HepG2 (cell line): ENCODE results near the gene CBX2. TPM values are rescaled to one million over a fixed set of nuclear protein-coding genes. Genes with fewer than 3 reads are reported as not detected.

Experiments used
- ATAC-seq: fragments of 200-7000 bp; cut with Tn5 transposase; 3 replicates; pipeline ENCODE4 v1.9.1; 2020; ENCODE audit warnings: mild to moderate bottlenecking, moderate library complexity
- BruUV-seq: library from RNA; stranded (reverse); fragments of 400-500 nt; replicated peaks from 2 replicates; lab custom pipeline; 2021; lab: Mats Ljungman, UMichigan
- CTCF ChIA-PET: fragments of 300-600 bp; formaldehyde crosslinking; extraction: SDS; loops from one replicate; lab custom pipeline; 2021; ENCODE audit warnings: low total read pairs, inconsistent platforms, low intra/inter-chr PET ratio; lab: Yijun Ruan, JAX
- POLR2A ChIA-PET: fragments of 350-600 bp; sonication (Branson Sonifier 250); formaldehyde crosslinking; loops from one replicate; lab custom pipeline; 2020; ENCODE audit warnings: antibody characterized with exemption, inconsistent platforms; lab: Yijun Ruan, JAX
- DNase-seq: peaks from one replicate; pipeline ENCODE4 v3.0.0-alpha.2; 2015; ENCODE audit warnings: low spot score
- FAIRE-seq: peaks from 3 replicates; lab custom pipeline; 2011; peaks lifted over from hg19 to GRCh38; lab: Jason Lieb, UNC
- H2AFZ ChIP-seq: one replicate; pipeline ENCODE4 v1.6.1; 2011; ENCODE audit warnings: low read length, inconsistent platforms
- H3K27ac ChIP-seq: fragments of 300-600 bp; 3 replicates; pipeline ENCODE4 v1.8.0; 2011; ENCODE audit warnings: mixed run types, mild to moderate bottlenecking, mixed read lengths, low read length, inconsistent platforms; ENCODE audit not compliant: insufficient read depth; ENCODE audit errors: extremely low read length
- H3K27me3 ChIP-seq, 2 experiments: fragments of 200-600 bp in 1 of 2; 2 replicates in 1 of 2; 3 replicates in 1 of 2; pipeline versions ENCODE4 v1.6.0 to v1.8.0; 2011; ENCODE audit warnings: low read length in 2 of 2, mild to moderate bottlenecking in 2 of 2, moderate library complexity in 2 of 2, inconsistent platforms in 1 of 2; ENCODE audit not compliant: insufficient read depth in 2 of 2, control insufficient read depth in 1 of 2
- H3K36me3 ChIP-seq, 2 experiments: fragments of 200-600 bp in 1 of 2; replicated peaks in 1 of 2; 2 replicates in 1 of 2; 3 replicates in 1 of 2; pipeline versions ENCODE4 v1.5.1 to v1.8.0; 2011; ENCODE audit warnings: low read length in 2 of 2, inconsistent platforms in 1 of 2; ENCODE audit not compliant: insufficient read depth in 2 of 2, control insufficient read depth in 1 of 2
- H3K4me1 ChIP-seq: 2 replicates; pipeline ENCODE4 v1.5.1; 2012; ENCODE audit warnings: low read length, inconsistent platforms; ENCODE audit not compliant: insufficient read depth
- H3K4me2 ChIP-seq: 2 replicates; pipeline ENCODE4 v1.6.0; 2011; ENCODE audit warnings: low read depth, low read length, inconsistent platforms
- H3K4me3 ChIP-seq, 3 experiments: fragments of 200-600 bp in 1 of 3; sonication (generic), shearing (Covaris generic) in 1 of 3; replicated peaks in 1 of 3; 2 replicates each; pipeline ENCODE4 v1.5.1; 2011 to 2016; ENCODE audit warnings: low read length in 3 of 3, inconsistent platforms in 2 of 3, low read depth in 2 of 3, mild to moderate bottlenecking in 2 of 3, control low read depth in 1 of 3, mixed read lengths in 1 of 3; ENCODE audit not compliant: insufficient read depth in 1 of 3
- H3K79me2 ChIP-seq: one replicate; pipeline ENCODE4 v1.6.1; 2011; ENCODE audit warnings: low read length, inconsistent platforms; ENCODE audit not compliant: insufficient read depth
- H3K9ac ChIP-seq: 2 replicates; pipeline ENCODE4 v1.6.0; 2011; ENCODE audit warnings: mild to moderate bottlenecking, low read depth, low read length, inconsistent platforms; ENCODE audit not compliant: insufficient read depth
- H3K9me3 ChIP-seq: 2 replicates; pipeline ENCODE4 v1.5.1; 2012; ENCODE audit warnings: mild to moderate bottlenecking, low read length
- H4K20me1 ChIP-seq: 2 replicates; pipeline ENCODE4 v1.6.0; 2011; ENCODE audit warnings: inconsistent platforms, mild to moderate bottlenecking, low read length, moderate library complexity; ENCODE audit not compliant: insufficient read depth
- CSRNP2 ChIP-seq: sonication (generic); formaldehyde crosslinking; conservative IDR thresholded peaks from 2 replicates; pipeline ENCODE4 v1.8.0; 2022; ENCODE audit warnings: low read depth, missing genetic modification reagents
- DNMT1 ChIP-seq: sonication (generic); formaldehyde crosslinking; IDR thresholded peaks from 2 replicates; pipeline ENCODE4 v1.5.1; 2020; ENCODE audit warnings: mild to moderate bottlenecking, missing genetic modification reagents
- FOXA1 ChIP-seq, 2 experiments: fragments of 450-650 bp in 1 of 2; sonication (generic) in 1 of 2; formaldehyde crosslinking in 1 of 2; IDR thresholded peaks; 2 replicates each; pipeline versions ENCODE4 v1.4.0 to v1.6.1; 2016 to 2020; ENCODE audit warnings: missing genetic modification reagents in 1 of 2
- HIVEP1 ChIP-seq: sonication (generic); formaldehyde crosslinking; IDR thresholded peaks from 2 replicates; pipeline ENCODE4 v1.4.0; 2020; ENCODE audit warnings: mild to moderate bottlenecking, missing genetic modification reagents
- JUND ChIP-seq: sonication (generic); formaldehyde crosslinking; IDR thresholded peaks from 2 replicates; pipeline ENCODE4 v1.8.0; 2022; ENCODE audit warnings: mild to moderate bottlenecking, missing genetic modification reagents
- KDM6A ChIP-seq: IDR thresholded peaks from 2 replicates; pipeline ENCODE4 v1.6.1; 2016; ENCODE audit warnings: low read depth
- LBX2 ChIP-seq: sonication (generic); formaldehyde crosslinking; IDR thresholded peaks from 2 replicates; pipeline ENCODE4 v1.5.0; 2020; ENCODE audit warnings: missing genetic modification reagents, mild to moderate bottlenecking, borderline replicate concordance
- MNT ChIP-seq: fragments of 450-650 bp; IDR thresholded peaks from 2 replicates; pipeline ENCODE4 v1.6.1; 2016
- MXI1 ChIP-seq: IDR thresholded peaks from 3 replicates; pipeline ENCODE4 v1.6.1; 2012; ENCODE audit warnings: low read depth, low read length, inconsistent platforms, borderline replicate concordance
- NONO ChIP-seq, 2 experiments: fragments of 450-650 bp in 1 of 2; sonication (generic) in 1 of 2; formaldehyde crosslinking in 1 of 2; IDR thresholded peaks in 1 of 2; conservative IDR thresholded peaks in 1 of 2; 2 replicates each; pipeline versions ENCODE4 v1.6.1 to v1.8.0; 2017 to 2022; ENCODE audit warnings: mild to moderate bottlenecking in 1 of 2, missing genetic modification reagents in 1 of 2, moderate library complexity in 1 of 2
- SALL1 ChIP-seq: sonication (generic); formaldehyde crosslinking; IDR thresholded peaks from 2 replicates; pipeline ENCODE4 v1.8.0; 2022; ENCODE audit warnings: mild to moderate bottlenecking, missing genetic modification reagents
- ZBTB7A ChIP-seq: sonication (generic); formaldehyde crosslinking; IDR thresholded peaks from 2 replicates; pipeline ENCODE4 v1.8.0; 2022; ENCODE audit warnings: mild to moderate bottlenecking, missing genetic modification reagents
- ZNF121 ChIP-seq: sonication (generic); formaldehyde crosslinking; IDR thresholded peaks from 2 replicates; pipeline ENCODE4 v1.5.0; 2020; ENCODE audit warnings: mild to moderate bottlenecking, missing genetic modification reagents
- ZNF644 ChIP-seq: IDR thresholded peaks from 2 replicates; pipeline ENCODE4 v1.6.1; 2016; ENCODE audit warnings: low read depth
- ZNF687 ChIP-seq: sonication (generic); formaldehyde crosslinking; IDR thresholded peaks from 2 replicates; pipeline ENCODE4 v1.5.1; 2020; ENCODE audit warnings: mild to moderate bottlenecking, missing genetic modification reagents, moderate library complexity
- WGBS: methylation state at CpG from one replicate; pipeline ENCODE4 v1.1.6; 2017; ENCODE audit warnings: low lambda C conversion rate; 5-methylcytosine and 5-hydroxymethylcytosine counted together
- in situ Hi-C: cut with HindIII; loops from 2 replicates; pipeline ENCODE4 v1.10.0; 2017; ENCODE audit warnings: low pct_unique_long_range_greater_than_20kb; ENCODE audit not compliant: extremely low pct_ligation_motif_present
- intact Hi-C: fragments of 100-400 bp; cut with micrococcal nuclease; formaldehyde crosslinking; loops from one replicate; pipeline ENCODE4 v1.10.0; 2022; ENCODE audit not compliant: unreplicated experiment
- polyA plus RNA-seq, 8 experiments: library from polyadenylated mRNA; depleted of rRNA in 3 of 8; stranded (reverse) in 7 of 8; unstranded in 1 of 8; fragments of >200 nt; fragmentation: Illumina TruSeq in 4 of 8; extraction: Trizol in 4 of 8; gene quantifications; 2 replicates each; pipeline versions ENCODE4 v1.2.1 to v1.2.3, GENCODE V29; 2011 to 2016; ENCODE audit warnings: low read depth in 4 of 8, missing spikeins in 1 of 8, mixed read lengths in 1 of 8; ENCODE audit not compliant: insufficient read depth in 1 of 8
- total RNA-seq, 5 experiments: library from RNA; depleted of rRNA; stranded (reverse); fragments of >200 nt; fragmentation: Illumina TruSeq; extraction: Trizol; gene quantifications; 2 replicates each; pipeline ENCODE4 v1.2.3, GENCODE V29; 2016; ENCODE audit warnings: low read depth in 1 of 5

The CBX2 gene
- total and polyA plus RNA-seq, 2 of the 13 experiments (the other 11 are each of a cell fraction or from before 2014, with no cell fraction given): 14.5 to 31.1 TPM

GRCh38 chr17:79826841-79827578 is 49.1 kb downstream of the CBX2 start:
- no peak overlapping the region for H3K4me3 ChIP-seq
- 78% methylated on average over 26 of the region's 26 CpGs for whole genome bisulfite sequencing
- H3K79me2 ChIP-seq: no peaks in the 10 kb centered on the region
- no peak for FAIRE-seq
- no peak for DNase-seq
- H3K27me3 ChIP-seq: no peaks in the 10 kb centered on the region; a peak in 2 of 5 replicates
- in situ Hi-C loops: no loop called here
- no peaks in the 10 kb centered on the region for H3K36me3 ChIP-seq
- H3K4me2 ChIP-seq: no peak overlapping the region
- H4K20me1 ChIP-seq: no peaks in the 10 kb centered on the region
- H2AFZ ChIP-seq: no peak overlapping the region
- BruUV-seq: no TSS peak
- H3K9me3 ChIP-seq: no peaks in the 10 kb centered on the region
- CTCF ChIA-PET: no interaction called here
- H3K4me1 ChIP-seq: peaks cover 97% of the 10 kb centered on the region
- intact Hi-C loops: no loop called here
- ATAC-seq: no peak
- POLR2A ChIA-PET: interaction anchor here (1.3 to 11.1 kb wide), 5 partner anchors 10 to 162 kb away, joined by 3 to 274 read pairs (median 10); no protein-coding TSS in a partner anchor
- H3K27ac ChIP-seq: no peak overlapping the region
- no peak overlapping the region for H3K9ac ChIP-seq
- TF ChIP-seq MXI1 (0 out of 3 replicates have a peak, but pooled peaks have one; percentile 54), NONO (IDR thresholded peaks at IDR 0.05) (no peak), NONO (CRISPR knock-in tag; conservative IDR thresholded peaks at IDR 0.05) (peak; percentile 50), LBX2 (CRISPR knock-in tag) (0 out of 2 replicates have a peak, but pooled peaks have one; percentile 28), FOXA1 (IDR thresholded peaks at IDR 0.05) (no peak), FOXA1 (CRISPR knock-in tag; IDR thresholded peaks at IDR 0.05) (0 out of 2 replicates have a peak, but pooled peaks have one; percentile 17), ZNF687 (CRISPR knock-in tag) (peak; percentile 26; the same call in 1 of the 2 replicates), DNMT1 (CRISPR knock-in tag) (0 out of 2 replicates have a peak, but pooled peaks have one; percentile 64), HIVEP1 (CRISPR knock-in tag) (0 out of 2 replicates have a peak, but pooled peaks have one; percentile 17), KDM6A (CRISPR knock-in tag) (no peak), MNT (peak; percentile 98), ZBTB7A (CRISPR knock-in tag) (0 out of 2 replicates have a peak, but pooled peaks have one; percentile 43), ZNF121 (CRISPR knock-in tag) (no peak), JUND (0 out of 2 replicates have a peak, but pooled peaks have one; percentile 16), SALL1 (CRISPR knock-in tag) (0 out of 2 replicates have a peak, but pooled peaks have one; percentile 21), ZNF644 (CRISPR knock-in tag) (no peak), CSRNP2 (0 out of 2 replicates have a peak, but pooled peaks have one; percentile 48)
